Thyroid gland (tissue), 4 donors: ENCODE results near the gene PRM2. TPM values are rescaled to one million over a fixed set of nuclear protein-coding genes. Genes with fewer than 3 reads are reported as not detected.

Source experiments
- DNase-seq, 2 donors: peaks; one replicate each; pipeline ENCODE4 v3.0.0-alpha.2; 2019
- H3K27ac ChIP-seq, 3 donors: fragments of 200-600 bp; sonication (generic); 1 replicate in 2 of 3; 2 replicates in 1 of 3; pipeline ENCODE4 v1.5.1; 2016 to 2019; ENCODE audit warnings: mild to moderate bottlenecking in 1 of 3, moderate library complexity in 1 of 3
- H3K27me3 ChIP-seq: fragments of 200-600 bp; sonication (generic); one replicate; pipeline ENCODE4 v1.5.1; 2019
- H3K36me3 ChIP-seq, 2 donors: fragments of 200-600 bp; sonication (generic); one replicate each; pipeline ENCODE4 v1.5.1; 2016 to 2019
- H3K4me1 ChIP-seq, 2 donors: fragments of 200-600 bp; sonication (generic); one replicate each; pipeline ENCODE4 v1.5.1; 2017 to 2019
- H3K4me3 ChIP-seq, 3 donors: fragments of 200-600 bp; sonication (generic); replicated peaks in 1 of 3; 1 replicate in 2 of 3; 2 replicates in 1 of 3; pipeline ENCODE4 v1.5.1; 2016; ENCODE audit warnings: mild to moderate bottlenecking in 1 of 3
- H3K9me3 ChIP-seq: fragments of 200-600 bp; sonication (generic); one replicate; pipeline ENCODE4 v1.5.1; 2017
- POLR2A ChIP-seq, 2 donors: fragments of 450-650 bp; IDR thresholded peaks; one replicate each; pipeline ENCODE4 v1.6.1; 2017; ENCODE audit warnings: antibody characterized with exemption in 2 of 2, mild to moderate bottlenecking in 2 of 2, moderate library complexity in 1 of 2
- WGBS, 2 donors: methylation state at CpG; one replicate each; pipeline ENCODE4 v1.1.5; 2017; 5-methylcytosine and 5-hydroxymethylcytosine counted together
- intact Hi-C: fragments of 100-400 bp; cut with DNase I; formaldehyde crosslinking; loops from one replicate; pipeline ENCODE4 v1.15.1; 2023
- total RNA-seq, 4 donors: library from RNA; depleted of rRNA; stranded (reverse); fragments of >200 nt; gene quantifications; one replicate each; pipeline ENCODE4 v1.2.3, GENCODE V29; 2016
- TF ChIP-seq, protein P1 (sequence below), 6 experiments: fragments of 200-600 bp in 3 of 6; fragments of 450-650 bp in 3 of 6; sonication (generic) in 3 of 6; IDR thresholded peaks; one replicate each; pipeline ENCODE4 v1.5.1; 2016 to 2019; ENCODE audit warnings: antibody characterized with exemption in 6 of 6, mild to moderate bottlenecking in 2 of 6, inconsistent platforms in 1 of 6, moderate library complexity in 1 of 6

Gene PRM2
- total RNA-seq, 4 donors from 2014 or later = 8.2 to 64.4 TPM; not detected in 2

DNA sequence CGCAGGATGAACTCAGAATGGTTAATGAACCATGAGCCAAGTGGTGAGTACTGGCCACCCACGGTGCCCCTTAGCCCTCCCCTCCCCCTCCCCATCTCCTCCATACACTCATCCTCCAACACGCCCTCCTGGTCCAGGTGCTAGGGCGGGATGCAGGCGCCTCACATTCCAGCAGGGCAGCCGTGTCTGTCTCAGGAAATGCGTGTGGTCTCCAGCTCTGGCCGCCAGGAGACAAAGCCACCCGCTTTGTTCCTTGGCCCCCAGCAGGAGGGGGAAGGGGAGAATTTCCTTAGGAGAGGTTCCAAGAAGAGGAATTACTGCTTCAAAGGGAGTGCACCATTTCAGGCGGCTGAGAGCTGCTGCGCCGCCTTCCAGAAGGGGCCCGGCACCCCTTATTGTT is 39.2 kb upstream of the PRM2 start:
- intact Hi-C loops = no loop called here
- TF ChIP-seq, protein P1, sequence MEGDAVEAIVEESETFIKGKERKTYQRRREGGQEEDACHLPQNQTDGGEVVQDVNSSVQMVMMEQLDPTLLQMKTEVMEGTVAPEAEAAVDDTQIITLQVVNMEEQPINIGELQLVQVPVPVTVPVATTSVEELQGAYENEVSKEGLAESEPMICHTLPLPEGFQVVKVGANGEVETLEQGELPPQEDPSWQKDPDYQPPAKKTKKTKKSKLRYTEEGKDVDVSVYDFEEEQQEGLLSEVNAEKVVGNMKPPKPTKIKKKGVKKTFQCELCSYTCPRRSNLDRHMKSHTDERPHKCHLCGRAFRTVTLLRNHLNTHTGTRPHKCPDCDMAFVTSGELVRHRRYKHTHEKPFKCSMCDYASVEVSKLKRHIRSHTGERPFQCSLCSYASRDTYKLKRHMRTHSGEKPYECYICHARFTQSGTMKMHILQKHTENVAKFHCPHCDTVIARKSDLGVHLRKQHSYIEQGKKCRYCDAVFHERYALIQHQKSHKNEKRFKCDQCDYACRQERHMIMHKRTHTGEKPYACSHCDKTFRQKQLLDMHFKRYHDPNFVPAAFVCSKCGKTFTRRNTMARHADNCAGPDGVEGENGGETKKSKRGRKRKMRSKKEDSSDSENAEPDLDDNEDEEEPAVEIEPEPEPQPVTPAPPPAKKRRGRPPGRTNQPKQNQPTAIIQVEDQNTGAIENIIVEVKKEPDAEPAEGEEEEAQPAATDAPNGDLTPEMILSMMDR (IDR thresholded peaks at IDR 0.05) = peak in 5 of 6 experiments; percentile 23 to 57 (median 46)
- TF ChIP-seq POLR2A (IDR thresholded peaks at IDR 0.05) = no peak

GRCh38 chr16:11314309-11314894 is 38.1 kb upstream of the PRM2 start:
- WGBS, 2 donors = 89 to 92% methylated on average over 6 to 7 of the region's 8 CpGs
- Histone ChIP-seq H3K36me3 (no peaks in the 10 kb centered on the region), H3K27me3 (no peaks in the 10 kb centered on the region)

More for the DNA sequence above, 39.2 kb upstream of the PRM2 start:
- 21 to 31% methylated on average over 2 to 13 of the region's 13 CpGs for WGBS, 2 donors
- Histone ChIP-seq H3K36me3 (no peaks in the 10 kb centered on the region), H3K9me3 (no peaks in the 10 kb centered on the region), H3K27ac (peak overlapping the region in 1 of 3 donors; percentile 58), H3K4me3 (no peak overlapping the region), H3K4me1 (peaks cover 8 to 39% of the 10 kb centered on the region in 2 donors), H3K27me3 (no peaks in the 10 kb centered on the region)
- DNase-seq = peak; percentile 86 to 89

DNA sequence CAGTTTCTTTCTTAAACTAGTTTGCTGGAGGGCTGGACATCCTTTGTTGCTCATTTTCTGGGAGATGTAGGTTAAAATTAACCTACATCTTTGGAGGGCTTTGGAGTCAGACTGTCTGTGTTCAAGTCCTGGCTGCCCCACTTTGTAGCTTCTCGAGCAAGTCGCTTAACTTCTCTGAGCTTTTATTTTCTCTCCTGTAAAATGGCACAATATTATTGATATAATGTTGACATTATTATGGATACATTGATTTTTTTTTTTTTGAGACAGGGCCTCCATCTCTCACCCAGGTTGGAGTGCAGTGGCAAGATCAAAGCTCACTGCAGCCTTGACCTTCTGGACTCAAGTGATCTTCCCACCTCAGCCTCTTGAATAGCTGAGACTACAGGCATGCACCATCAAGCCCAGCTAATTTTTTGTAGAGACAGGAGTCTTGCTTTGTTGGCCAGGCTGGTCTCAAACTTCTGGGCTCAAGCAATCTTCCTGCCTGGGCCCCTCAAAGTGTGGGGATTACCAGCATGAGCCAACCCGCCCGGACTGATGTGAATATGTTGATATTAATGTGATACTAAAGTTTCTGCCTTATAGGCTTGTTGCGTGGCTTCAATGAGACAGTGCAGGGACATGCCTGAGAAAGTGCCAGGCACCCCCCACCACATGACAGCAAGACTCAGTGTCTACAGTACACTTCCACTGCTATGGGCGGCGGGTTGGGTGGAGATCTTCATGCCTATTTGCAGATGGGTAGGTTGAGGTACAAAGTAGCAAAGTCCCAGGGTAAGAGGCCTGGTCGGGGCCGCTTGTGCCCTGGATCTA is 37.4 kb upstream of the PRM2 start:
- TF ChIP-seq, protein P1 (IDR thresholded peaks at IDR 0.05) = no peak
- no peak for TF ChIP-seq POLR2A (IDR thresholded peaks at IDR 0.05)
- peak overlapping the region in 1 of 3 donors; percentile 59 for H3K27ac ChIP-seq
- no peaks in the 10 kb centered on the region for H3K36me3 ChIP-seq
- no peak overlapping the region for H3K4me3 ChIP-seq
- no peaks in the 10 kb centered on the region for H3K27me3 ChIP-seq
- H3K4me1 ChIP-seq = peaks cover 15 to 56% of the 10 kb centered on the region in 2 donors
- WGBS, 2 donors = 98% methylated on average over 9 of the region's 9 CpGs
- no peaks in the 10 kb centered on the region for H3K9me3 ChIP-seq
- intact Hi-C loops = no loop called here
- DNase-seq = no peak

More at GRCh38 chr16:11314309-11314894, 38.1 kb upstream of the PRM2 start:
- DNase-seq = no peak
- TF ChIP-seq POLR2A (IDR thresholded peaks at IDR 0.05) = no peak
- TF ChIP-seq, protein P1 (IDR thresholded peaks at IDR 0.05) = no peak
- Histone ChIP-seq H3K27ac (peak overlapping the region in 1 of 3 donors; percentile 24), H3K4me1 (peaks cover 15 to 49% of the 10 kb centered on the region in 2 donors), H3K9me3 (no peaks in the 10 kb centered on the region), H3K4me3 (no peak overlapping the region)
- intact Hi-C loops = no loop called here

DNA sequence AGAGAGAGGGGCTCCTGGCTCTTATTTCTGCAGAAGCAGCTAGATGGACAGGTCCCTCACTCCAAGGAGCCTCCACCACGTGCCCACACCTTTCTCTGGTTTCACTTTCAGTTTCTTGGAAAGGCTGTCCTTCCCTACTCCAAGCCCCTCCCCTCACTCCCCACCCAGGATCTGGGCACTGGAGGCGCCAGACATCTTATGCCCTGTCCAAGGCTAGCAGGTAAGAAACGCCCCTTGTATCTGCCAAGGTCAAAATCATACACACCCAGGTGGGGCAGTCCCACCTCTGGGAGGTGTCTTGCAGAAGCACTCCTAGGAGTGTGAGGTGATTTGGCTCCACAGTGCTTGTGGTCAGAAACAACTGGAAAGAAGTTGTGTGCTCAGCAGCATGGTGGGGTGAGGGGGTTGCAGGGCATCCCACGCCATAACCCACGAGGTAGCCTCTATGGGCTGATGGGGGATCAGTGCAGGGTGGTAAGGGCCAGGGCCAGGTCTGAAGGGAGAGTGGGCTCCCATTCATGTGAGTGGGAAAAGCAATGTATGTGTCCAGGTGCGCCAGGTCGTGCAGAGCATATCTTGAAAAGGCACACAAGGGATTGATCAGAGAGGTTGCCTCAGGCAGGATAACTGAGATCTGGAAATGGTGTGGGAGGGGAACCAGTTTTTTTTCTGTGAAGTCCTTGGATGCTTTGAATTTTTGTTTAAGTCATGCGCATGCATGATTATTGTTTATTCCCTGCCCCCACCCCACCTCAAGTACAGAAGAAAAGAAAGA is 36.6 kb upstream of the PRM2 start:
- H3K9me3 ChIP-seq = no peaks in the 10 kb centered on the region
- intact Hi-C loops = no loop called here
- no peak overlapping the region for H3K4me3 ChIP-seq
- peak overlapping the region in 2 of 3 donors; percentile 44 to 59 for H3K27ac ChIP-seq
- H3K27me3 ChIP-seq = no peaks in the 10 kb centered on the region
- H3K4me1 ChIP-seq = peaks cover 15 to 60% of the 10 kb centered on the region in 2 donors
- H3K36me3 ChIP-seq = no peaks in the 10 kb centered on the region
- peak; percentile 70 to 73 for DNase-seq
- TF ChIP-seq, protein P1 (IDR thresholded peaks at IDR 0.05) = no peak
- TF ChIP-seq POLR2A (IDR thresholded peaks at IDR 0.05) = no peak
- 63 to 71% methylated on average over 8 of the region's 8 CpGs for WGBS, 2 donors
